Activated effector memory CD4-positive, alpha-beta T cell treated with Interleukin-2 at 50 U/mL for 16 hours (primary cell): ENCODE measurements around the gene GART.
A peak's percentile ranks its signal among the peaks of the same experiment; 100 is the strongest.

Experiments used
- DNase-seq: peaks from one replicate; pipeline ENCODE4 v3.0.0-alpha.2; 2020

Gene GART

GRCh38 chr21:33552999-33553598 is 11.2 kb upstream of the GART start:
- DNase-seq: no peak

GRCh38 chr21:33552093-33552998 is 10.4 kb upstream of the GART start:
- DNase-seq: no peak

DNA sequence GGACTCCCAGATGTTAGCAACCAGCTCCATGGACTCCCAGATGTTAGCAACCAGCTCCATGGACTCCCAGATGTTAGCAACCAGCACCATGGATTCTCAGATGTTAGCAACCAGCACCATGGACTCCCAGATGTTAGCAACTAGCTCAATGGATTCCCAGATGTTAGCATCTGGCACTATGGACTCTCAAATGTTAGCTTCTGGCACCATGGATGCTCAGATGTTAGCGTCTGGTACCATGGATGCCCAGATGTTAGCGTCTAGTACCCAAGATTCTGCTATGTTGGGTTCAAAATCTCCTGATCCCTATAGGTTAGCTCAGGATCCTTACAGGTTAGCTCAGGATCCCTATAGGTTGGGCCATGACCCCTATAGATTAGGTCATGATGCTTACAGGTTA is 9.7 kb upstream of the GART start:
- DNase-seq: no peak

DNA sequence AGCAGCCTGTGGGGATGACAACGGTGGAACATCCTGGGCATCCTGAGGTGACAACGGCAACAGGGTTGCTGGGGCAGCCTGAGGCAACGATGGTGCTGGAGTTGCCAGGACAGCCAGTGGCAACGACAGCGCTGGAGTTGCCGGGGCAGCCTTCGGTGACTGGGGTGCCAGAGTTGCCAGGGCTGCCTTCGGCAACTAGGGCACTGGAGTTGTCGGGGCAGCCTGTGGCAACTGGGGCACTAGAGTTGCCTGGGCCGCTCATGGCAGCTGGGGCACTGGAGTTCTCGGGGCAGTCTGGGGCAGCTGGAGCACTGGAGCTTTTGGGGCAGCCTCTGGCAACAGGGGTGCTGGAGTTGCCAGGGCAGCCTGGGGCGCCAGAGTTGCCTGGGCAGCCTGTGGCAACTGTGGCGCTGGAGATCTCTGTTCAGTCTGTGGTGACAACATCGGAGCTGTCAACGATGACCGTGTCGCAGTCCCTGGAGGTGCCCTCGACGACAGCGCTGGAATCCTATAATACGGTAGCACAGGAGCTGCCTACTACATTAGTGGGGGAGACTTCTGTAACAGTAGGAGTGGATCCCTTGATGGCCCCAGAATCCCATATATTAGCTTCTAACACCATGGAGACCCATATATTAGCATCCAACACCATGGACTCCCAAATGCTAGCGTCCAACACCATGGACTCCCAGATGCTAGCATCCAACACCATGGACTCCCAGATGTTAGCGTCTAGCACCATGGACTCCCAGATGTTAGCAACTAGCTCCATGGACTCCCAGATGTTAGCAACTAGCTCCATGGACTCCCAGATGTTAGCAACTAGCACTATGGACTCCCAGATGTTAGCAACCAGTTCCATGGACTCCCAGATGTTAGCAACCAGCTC is 9.1 kb upstream of the GART start:
- DNase-seq: no peak

DNA sequence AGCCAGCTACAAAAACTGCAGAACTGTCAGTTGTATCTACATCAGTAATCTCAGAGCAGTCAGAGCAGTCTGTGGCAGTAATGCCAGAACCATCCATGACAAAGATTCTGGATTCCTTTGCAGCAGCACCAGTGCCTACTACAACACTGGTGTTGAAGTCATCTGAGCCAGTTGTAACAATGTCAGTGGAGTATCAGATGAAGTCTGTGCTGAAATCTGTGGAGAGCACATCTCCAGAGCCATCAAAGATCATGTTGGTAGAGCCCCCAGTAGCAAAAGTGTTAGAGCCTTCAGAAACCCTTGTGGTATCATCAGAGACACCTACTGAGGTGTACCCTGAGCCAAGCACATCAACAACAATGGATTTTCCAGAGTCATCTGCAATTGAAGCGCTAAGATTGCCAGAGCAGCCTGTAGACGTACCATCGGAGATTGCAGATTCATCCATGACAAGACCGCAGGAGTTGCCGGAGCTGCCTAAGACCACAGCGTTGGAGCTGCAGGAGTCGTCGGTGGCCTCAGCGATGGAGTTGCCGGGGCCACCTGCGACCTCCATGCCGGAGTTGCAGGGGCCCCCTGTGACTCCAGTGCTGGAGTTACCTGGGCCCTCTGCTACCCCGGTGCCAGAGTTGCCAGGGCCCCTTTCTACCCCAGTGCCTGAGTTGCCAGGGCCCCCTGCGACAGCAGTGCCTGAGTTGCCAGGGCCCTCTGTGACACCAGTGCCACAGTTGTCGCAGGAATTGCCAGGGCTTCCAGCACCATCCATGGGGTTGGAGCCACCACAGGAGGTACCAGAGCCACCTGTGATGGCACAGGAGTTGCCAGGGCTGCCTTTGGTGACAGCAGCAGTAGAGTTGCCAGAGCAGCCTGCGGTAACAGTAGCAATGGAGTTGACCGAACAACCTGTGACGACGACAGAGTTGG is 8.2 kb upstream of the GART start:
- no peak for DNase-seq

DNA sequence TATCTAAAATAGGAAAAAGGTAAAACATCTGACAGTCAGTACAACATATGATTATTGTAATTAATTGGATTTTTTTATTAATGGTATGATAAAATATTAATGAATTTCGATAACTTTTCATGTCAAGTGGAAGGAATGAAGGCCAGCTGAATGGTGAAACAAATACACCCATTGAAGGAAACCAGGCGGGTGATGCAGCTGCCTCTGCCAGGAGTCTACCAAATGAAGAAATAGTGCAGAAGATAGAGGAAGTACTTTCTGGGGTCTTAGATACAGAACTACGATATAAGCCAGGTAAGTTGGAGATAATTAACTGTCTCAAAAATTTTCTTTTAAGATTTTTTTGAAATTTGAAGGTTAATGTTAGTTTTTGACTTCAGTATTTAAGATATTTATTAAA is 4.2 kb upstream of the GART start:
- no peak for DNase-seq

DNA sequence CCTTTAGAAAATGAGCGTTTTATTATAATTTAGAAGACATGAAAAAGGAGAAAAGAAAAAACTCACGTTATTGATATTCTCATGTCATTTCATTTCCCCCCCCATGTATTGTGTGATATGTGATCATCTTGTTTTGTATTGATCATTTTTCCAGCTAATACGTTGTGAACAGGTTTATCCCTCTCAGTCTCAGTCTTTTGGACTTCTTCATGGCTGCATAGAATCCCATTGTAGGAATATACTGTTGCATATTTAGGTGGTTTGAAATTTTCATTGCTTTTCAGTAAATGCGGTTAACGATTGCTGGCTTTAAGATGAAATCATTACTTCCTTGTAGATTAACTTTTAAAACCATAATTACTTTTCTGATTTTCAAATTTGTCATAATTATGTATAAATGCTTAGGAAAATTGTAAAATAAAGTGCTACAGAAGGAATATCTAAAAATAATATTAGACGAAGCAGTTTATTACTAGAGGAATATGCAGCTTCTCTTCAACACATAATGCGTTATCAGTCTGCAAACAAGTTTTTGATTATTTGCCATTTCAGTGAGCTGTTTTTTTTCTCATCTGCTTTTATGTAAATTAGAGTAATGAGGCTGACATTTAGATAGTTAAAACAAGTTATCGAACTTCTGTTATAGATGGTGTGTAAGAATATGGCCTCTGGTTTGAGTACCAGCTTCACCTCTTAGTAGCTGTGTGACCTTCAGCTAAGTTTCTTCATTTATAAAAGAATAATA is 2.7 kb upstream of the GART start:
- DNase-seq: no peak

DNA sequence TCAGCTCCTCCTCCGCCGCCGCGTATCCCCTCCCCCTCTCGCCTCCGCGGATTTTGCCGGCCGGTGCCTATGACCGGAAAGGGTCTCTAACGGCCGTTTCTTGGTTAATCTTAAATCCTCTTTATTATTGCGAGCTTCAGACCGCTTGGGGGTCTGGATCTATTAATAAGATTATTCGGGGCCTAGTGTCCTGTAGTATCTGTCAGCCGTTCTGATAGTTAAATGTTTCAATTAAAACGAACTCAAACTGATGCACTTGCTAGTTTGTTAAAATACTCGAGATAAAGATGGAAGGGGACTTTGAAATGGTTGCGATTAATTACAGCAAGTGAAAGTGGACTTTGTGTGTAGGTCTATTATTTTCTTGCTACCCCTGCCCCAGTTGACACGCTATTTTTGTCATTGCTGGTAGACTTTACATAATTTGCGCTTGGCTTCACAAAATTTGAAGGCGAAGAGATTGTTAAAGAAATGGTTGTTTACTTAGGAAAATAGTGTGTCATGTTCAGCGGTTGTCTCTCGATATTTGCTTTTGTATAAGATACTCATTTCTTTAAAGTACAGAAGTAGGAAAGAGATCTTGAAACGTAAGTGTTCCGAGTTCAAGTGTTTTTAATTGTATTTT is 1.7 kb upstream of the GART start:
- no peak for DNase-seq

DNA sequence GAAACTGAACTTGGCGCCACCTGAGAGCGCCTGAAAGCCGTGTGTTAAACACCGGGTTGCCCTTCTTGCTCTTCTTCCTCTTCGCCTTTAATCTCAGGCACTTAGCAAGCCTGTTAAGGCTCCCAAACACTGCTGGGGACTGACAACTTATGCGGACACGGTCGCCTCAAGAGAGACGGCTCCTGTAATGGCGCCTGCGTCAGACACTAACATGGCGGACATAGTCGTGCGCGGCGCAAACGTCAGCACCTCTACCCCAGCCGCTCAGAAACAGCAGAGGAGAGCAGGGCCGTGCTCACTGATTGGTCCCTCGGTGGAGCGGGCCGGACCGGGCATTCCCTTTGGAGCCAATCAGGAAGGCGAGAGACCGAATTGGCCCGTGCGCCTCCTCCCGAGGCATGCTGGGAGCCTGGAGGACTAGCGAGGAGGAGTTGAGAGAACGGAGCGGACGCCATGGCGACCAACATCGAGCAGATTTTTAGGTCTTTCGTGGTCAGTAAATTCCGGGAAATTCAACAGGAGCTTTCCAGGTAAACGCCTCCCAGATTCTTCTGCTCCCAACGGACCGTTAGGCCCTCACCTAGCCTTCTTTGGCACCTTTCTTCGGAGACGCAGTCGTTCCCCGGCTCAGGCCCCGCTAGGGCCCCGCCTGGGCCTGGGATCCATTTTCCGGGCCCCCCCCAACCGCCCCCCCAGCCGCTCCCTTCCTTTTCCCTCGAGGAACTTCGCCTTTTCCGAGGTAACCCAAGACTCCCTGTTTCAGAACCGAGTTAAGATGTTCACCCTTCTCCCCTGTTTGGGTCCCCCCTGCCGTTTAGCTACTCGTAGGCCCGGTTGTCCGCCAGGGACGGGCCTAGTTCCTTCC is 955 bp upstream of the GART start, which contains the start of gene SON:
TSS of gene SON (plus strand) at position 399 of the 865 bp plus-strand sequence. CDS start at position 454, 55 bp downstream.
- peak; percentile 96 for DNase-seq

DNA sequence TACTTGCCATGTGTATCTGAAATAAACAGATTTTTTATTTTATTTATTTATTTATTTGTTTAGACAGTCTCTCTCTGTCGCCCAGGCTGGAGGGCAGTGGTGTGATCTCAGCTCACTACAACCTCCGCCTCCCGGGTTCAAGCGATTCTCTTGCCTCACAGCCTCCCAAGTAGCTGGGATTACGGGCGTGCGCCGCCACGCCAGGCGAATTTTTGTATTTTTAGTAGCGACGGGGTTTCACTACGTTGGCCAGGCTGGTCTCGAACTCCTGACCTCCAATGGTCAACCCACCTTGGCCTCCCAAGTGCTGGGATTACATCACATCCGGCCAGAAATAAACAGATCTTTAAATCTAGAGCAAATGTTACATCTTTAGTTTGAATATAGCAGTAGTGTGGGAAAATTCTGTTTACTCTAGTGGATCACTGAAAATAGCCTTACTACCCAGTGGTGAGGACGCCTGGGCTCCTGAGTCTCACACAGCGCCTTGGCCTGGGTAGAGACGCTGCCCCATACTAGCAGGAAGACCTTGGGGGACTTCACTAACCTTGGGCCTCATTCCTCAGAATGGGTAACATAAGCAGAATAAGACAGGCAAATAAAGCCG is 709 bp downstream of the GART start:
- no peak for DNase-seq

DNA sequence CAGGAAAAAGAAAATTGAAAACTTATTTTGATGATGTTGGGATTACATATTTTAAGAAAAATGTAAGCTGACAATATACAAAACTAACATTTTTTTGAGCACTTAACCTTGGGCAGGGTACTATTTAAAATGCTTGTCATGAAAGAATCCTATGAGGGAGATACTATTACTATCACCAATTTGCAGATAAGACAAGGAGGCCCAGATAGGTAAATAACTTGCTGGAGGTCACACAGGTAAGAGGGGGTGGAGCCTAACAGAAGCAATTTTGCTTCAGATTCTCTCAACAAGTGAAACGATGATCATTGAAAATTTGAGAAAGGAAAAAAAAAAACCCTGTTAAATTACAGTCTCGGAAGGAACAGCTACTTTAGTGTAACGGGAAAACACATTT is 1.2 kb downstream of the GART start:
- no peak for DNase-seq

DNA sequence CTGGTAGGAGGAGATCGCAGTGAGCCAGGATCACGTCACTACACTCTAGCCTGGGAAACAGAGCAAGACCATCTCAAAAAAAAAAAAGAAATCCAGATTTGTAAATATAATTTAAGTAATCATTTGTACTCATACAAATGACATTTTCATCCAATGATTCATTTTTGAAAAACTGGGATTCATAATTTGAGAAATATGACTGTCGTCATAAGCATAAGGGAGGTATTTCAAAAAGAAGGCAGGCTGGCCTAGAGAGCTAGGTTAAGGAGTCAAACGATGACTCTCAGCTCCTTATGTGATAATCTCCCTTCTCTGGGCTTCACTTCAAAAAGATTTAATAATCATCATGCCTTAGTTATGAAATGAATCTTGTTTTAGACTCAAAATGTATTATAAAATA is 2.3 kb downstream of the GART start:
- DNase-seq: no peak

DNA sequence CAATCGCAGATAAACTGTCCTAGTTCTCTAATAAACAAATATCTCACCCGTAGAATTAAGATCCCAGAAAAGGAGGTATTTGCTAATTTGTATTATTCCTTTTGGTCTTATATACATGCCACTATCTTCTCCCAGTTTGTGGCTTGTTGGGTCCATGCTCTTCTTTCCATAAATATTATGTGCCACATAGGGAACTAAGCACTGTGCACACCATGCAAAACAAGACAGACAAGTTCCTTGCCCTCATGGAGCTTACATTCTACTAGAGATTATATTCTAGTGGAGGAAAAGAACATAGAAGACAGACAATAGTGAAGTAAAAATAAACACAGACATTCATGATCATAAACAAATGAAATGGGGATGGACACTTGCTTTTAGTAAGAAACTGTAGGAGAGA is 4.7 kb downstream of the GART start:
- no peak for DNase-seq

DNA sequence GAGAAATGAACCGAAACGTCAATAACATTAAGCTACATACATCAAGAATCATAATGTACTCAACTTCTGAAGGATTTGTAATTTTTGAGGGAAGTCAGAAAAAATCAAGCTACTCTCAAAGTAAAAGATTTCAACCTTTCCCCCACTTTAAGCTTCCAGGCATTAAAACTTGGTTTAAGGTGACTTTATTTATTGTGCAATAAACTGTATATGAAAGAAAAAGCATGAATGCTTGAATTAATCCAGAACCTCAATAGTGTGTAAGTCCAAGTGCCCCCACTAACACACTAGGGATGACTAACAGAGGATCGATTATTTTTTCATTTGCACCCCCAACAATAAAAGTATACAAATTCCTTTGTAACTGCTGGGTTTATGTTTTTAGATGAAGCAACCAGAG is 10.9 kb downstream of the GART start:
- no peak for DNase-seq

- no peak for DNase-seq
Measured at GRCh38 chr21:33522953-33523349, 19.0 kb downstream of the GART start.

DNA sequence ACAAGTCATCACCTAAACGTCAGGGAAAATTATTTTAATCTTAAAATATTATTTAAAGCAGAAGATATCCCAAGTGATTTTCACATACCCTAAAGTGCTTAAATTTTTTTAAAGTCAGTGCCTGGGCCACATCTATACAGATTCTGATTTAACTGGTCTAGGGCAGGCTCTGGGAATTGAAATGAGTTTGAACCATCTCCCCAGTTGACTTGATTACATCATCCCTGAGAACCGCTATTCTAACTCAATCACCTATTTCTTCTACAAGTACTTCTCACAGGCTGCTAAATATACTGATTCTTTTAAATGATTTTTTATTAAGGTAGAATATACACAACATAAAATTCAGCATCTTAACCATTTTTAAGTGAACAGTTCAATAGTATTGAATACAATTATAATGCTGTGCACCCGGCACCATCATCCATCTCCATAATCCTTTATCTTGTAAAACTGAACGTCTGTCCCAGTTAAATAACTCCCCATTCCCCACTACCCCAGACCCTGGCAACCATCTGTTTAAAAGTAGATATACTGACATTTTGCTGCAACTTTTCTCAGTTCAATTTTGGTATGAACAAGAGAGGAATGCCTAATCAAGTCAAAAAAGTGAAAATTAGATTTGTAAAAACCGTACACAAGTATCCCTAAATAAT is 19.5 kb downstream of the GART start:
- no peak for DNase-seq

DNA sequence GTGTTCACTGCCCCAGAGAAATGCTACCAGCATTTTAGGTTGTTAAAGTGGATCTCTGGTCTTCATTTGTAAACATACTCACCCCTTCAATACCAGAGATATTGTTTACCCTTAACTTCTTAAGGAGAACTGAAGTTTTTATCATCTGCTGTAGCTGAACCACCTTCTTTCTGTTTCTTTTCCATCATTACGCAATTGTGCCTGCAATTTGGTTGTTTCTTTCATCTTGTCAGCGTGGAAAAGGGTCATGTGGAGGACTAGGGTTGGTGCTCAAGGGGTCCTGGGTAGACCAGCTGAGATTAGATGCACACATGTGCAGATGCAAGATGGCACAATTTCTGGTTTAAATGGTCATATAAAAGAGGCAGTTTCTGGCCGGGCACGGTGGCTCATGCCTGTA is 23.0 kb downstream of the GART start:
- no peak for DNase-seq

DNA sequence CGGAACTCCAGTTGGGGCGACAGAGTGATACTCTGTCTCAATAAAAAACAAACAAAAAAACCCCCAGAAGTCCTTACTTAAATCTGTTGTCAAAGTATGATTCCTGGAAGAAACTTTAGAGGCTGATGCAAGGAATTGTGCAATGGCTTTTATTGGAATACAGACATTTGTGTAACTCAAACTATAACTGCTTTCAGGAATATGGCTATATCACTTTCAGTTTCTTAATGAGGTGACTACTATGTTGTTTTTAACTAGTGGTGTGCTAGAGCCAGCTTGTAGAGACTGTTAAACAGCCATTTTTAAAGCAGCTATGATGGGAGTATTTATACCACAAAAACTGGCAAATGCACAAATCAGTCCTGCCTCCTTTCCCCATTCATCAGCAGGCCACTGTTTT is 27.7 kb downstream of the GART start:
- no peak for DNase-seq

DNA sequence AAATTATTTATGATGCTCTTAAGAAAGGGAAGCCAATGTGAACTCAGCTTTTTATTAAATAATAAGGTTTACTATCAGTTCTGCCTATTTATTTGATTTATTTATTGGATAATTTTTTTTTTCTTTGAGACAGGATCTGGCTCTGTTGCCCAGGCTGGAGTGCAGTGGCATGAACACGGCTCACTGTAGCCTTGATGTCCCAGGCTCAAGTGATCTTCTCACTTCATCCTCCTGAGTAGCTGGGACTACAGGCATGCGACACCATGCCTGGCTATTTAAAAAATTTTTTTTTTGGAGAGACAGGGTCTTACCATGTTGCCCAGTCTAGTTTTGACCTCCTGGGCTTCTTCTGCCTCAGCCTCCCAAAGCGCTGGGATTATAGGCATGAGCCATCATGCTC is 29.4 kb downstream of the GART start:
- no peak for DNase-seq
